VCaP (cell line): ENCODE measurements around the gene IQSEC3.
"Not testable (repeated sequence)": the region's sequence is repeated elsewhere in the genome, so short reads cannot be mapped to it uniquely, and the experiment has no call there.

Source experiments
- H3K27ac ChIP-seq: fragments of 450-650 bp; 2 replicates; pipeline ENCODE4 v1.5.1; 2017
- TF ChIP-seq, protein P1 (sequence below): fragments of 450-650 bp; conservative IDR thresholded peaks from 2 replicates; pipeline ENCODE4 v1.5.1; 2017; ENCODE audit warnings: mild to moderate bottlenecking, moderate library complexity

The IQSEC3 gene

DNA sequence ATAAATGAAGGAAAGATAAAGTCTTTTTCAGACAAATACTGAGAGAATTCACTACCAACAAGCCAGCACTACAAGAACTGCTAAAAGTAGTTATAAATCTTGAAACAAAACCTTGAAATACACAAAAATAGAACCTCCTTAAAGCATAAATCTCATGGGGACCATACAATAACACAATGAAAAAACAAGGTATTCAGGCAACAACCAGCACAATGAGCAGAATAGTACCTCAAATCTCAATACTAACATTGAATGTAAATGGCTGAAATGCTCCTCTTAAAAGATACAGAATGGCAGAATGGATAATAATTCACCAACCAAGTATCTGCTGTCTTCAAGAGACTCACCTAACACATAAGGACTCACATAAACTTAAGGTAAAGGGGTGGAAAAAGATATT, 7.7 kb upstream of the IQSEC3 start:
- TF ChIP-seq, protein P1, sequence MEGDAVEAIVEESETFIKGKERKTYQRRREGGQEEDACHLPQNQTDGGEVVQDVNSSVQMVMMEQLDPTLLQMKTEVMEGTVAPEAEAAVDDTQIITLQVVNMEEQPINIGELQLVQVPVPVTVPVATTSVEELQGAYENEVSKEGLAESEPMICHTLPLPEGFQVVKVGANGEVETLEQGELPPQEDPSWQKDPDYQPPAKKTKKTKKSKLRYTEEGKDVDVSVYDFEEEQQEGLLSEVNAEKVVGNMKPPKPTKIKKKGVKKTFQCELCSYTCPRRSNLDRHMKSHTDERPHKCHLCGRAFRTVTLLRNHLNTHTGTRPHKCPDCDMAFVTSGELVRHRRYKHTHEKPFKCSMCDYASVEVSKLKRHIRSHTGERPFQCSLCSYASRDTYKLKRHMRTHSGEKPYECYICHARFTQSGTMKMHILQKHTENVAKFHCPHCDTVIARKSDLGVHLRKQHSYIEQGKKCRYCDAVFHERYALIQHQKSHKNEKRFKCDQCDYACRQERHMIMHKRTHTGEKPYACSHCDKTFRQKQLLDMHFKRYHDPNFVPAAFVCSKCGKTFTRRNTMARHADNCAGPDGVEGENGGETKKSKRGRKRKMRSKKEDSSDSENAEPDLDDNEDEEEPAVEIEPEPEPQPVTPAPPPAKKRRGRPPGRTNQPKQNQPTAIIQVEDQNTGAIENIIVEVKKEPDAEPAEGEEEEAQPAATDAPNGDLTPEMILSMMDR, result no peak
- no peak overlapping the region for H3K27ac ChIP-seq

DNA sequence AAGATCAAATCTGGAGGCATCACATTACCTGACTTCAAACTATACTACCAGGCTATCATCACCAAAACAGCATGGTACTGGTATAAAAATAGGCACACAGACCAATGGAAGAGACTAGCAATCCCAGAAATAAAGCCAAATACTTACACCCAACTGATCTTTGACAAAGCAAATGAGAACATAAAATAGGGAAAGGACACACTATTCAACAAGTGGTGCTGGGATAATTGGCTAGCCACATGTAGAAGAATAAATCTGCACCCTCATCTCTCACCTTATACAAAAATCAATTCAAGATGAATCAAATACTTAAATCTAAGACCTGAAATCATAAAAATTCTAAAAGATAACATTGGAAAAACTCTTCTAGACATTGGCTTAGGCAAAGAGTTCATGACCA, 4.7 kb upstream of the IQSEC3 start:
- not testable (repeated sequence) for H3K27ac ChIP-seq

DNA sequence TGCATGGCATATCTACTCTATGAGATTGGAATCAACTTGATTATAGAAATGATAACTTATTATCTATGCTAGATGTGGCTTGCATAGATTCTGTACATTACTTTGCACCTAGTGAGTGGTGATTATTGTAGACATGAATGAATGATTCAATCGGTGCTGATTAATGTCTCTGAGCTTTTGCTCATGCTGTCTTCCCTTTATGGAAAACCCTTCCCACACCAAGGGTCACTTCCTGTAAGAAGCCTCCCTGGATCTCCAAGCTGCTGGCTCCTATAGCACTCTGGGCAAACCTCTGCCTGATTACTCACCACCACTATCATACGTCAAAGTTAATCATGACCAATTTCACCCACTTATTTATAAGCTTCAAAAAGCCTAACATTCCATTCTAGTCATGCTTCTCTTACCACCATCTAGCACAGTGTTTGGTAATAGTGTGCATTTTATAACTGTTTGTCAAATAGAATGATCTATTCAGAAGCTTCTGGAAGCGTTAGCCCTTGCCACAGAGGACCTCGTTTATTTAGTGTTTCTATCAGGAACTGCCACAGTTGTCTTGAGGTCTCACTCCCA, 990 bp upstream of the IQSEC3 start:
- H3K27ac ChIP-seq, result not testable (repeated sequence)

DNA sequence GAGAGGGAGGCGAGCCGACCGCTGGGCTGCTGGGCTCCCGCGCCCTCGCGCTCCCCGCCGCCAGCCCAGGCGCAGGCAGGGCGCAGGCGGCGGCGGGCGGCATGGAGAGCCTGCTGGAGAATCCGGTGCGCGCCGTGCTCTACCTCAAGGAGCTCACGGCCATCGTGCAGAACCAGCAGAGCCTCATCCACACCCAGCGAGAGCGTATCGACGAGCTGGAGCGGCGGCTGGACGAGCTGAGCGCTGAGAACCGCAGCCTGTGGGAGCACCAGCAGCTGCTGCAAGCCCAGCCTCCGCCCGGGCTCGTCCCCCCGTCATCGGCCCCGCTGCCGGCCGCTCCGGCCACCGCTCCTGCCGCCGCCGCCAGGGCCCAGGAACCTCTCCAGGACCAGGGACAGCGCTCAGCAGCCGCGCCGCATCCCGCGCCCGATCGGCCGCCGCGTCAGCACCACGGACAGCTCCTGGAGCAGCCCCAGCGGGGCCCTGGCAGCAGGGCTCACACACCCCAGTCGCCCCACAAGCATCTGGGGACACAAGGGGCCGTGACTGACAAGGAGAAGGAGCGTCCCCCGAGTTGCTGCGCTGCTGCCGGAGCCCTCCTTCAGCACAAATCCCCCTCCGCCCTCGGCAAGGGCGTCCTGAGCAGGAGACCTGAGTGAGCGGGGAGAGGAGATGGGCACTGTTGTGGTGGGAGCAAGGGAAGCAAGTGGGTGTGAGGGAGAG, 376 bp downstream of the IQSEC3 start:
- not testable (repeated sequence) for H3K27ac ChIP-seq

DNA sequence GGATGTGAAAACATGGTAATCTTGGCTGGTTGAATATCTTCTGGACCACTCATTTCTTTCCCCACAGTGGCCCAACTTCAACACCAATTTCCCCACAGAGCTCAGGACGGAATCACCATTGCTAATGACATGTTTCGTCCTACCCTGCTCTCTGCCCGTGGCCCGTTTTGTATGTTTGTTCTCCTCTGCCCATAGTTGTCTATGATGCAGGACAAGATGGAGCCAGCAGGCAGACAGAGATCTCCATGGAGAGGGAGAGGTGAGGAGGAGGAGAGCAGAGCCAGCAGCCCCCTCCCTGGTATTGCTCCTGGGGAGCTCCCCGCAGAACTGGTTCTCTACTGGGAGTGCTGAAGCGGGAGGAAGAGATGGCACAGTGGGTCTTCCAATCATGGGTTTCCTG, 3.1 kb downstream of the IQSEC3 start:
- not testable (repeated sequence) for H3K27ac ChIP-seq

DNA sequence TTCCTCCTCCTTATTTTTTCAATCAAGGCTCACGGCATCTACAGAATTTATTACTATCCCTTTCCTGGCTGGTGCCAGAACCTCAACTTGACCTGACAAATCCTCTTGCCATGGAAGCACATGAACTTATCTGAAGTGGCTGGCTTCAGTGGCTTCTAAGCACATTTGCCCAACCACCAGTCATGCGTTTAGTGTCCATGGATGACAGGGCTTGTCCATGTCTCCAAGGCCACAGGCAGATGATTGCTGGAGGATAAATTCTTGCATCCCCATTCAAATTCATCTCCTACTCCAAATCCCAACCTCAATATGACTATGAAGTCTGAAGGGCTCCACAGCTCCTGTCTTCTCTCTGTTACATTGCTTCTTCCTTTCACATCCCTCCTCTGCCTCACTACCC, 4.0 kb downstream of the IQSEC3 start:
- H3K27ac ChIP-seq, result not testable (repeated sequence)

DNA sequence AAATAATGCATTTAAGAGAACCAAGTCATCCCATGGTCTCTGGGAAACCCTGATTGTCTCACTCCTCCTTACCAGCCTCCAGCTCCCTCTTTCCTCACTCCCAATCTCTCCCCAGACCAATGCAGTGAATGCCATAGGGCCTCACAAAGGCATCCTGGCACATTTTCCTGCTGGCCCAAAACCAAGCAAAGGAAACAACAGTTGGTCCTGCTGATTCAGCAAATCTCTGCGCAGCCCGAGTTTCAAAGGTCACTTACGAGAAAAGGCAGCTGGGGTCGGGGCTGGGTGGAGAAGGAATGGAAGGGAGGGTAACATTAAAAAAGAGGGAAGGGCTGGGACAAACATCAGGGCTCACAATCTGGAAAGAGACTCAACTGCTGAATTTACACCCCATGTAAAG, 5.5 kb downstream of the IQSEC3 start:
- not testable (repeated sequence) for H3K27ac ChIP-seq

DNA sequence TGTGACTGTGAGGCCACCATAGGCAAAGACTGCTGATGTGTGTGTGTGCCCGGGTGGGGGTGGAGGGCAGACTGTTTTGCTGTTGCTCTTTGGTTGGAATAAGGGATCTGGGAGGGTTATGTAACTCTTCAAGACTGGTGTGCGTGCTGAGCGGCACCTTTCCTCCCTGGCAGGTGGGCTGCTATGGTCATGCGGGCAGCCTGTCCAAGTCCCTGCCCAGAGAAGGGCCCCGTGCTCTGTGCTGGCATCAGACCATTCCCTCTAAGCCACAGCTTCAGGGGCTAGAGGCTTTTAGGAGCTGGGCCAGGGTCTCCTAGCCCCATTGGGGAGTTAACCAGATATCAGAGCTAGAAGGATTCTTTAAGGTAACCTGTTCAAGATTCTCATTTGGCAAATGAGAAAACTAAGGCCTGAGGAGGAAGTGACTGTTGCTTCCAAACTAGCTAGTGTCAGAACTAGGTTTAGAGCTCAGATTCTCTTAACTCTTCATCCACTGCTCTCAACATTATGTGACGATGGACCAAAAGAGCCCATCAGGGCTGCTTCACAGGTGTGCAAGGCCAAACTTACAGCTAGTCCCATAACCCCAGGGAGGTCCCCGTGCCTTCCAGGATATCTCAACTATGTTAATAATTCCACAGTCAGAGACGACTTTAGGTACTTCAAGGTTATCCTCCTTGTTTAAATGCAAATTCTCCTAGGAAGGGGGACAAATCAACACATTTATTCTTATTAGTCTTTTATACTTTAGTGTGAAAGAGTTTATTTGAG, 8.0 kb downstream of the IQSEC3 start:
- not testable (repeated sequence) for H3K27ac ChIP-seq

DNA sequence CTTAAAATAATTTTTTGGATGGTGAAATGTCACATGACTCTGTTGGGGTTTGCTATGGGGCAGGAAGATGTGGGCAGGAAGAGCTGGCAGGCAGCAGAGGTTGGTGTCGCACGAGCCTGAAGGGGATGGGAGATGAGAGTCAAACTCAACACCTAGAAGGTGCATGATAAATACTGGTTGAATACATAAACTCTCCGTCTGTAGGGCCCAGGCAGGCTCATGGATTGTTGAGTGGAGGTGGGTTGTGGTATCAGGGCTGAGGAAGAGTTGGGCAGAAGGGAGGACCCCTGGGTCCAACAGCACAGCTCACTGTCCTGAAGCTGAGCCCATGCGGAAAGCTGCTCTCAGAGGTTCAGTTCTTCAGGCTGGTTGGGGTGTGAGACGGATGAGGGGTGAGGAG, 9.0 kb downstream of the IQSEC3 start:
- H3K27ac ChIP-seq, result not testable (repeated sequence)

DNA sequence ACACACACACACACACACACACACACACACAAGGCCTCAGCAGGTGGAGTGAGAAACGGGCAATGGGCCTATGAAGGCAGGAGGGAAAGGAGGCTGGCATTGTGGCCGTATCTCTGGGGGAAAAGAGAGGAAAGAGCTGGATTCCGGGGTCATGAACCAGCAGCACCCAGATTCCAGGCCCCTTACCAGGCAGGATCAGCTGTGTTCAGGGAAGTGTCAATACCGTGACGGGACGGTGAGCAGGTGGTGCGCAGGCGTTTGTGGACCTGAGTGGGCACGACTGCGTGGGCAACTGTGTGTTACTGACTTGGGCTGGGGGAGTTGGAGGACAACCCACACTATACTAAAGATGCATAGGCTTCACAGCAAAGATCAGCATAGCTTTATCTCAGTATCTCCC, 9.5 kb downstream of the IQSEC3 start:
- not testable (repeated sequence) for H3K27ac ChIP-seq

DNA sequence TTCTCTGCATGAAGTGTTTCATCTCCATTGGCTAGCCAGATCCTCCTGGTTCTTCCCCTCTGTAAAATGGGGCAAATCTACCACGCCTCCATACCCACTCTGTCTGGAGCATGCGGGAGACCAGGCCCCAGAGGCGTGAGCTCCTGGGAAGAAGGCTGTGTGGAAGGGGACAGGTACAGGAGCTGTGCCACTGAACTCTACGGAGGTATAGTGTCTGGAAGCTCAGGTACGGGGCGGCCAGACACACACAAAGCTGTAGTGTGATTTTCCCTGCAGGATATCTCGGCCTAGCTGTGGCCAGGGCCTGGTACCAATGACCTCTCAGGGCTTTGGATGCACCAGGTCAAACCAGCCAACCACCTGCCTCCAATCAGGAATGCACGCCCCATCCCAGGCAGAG, 10.0 kb downstream of the IQSEC3 start:
- H3K27ac ChIP-seq, result not testable (repeated sequence)

DNA sequence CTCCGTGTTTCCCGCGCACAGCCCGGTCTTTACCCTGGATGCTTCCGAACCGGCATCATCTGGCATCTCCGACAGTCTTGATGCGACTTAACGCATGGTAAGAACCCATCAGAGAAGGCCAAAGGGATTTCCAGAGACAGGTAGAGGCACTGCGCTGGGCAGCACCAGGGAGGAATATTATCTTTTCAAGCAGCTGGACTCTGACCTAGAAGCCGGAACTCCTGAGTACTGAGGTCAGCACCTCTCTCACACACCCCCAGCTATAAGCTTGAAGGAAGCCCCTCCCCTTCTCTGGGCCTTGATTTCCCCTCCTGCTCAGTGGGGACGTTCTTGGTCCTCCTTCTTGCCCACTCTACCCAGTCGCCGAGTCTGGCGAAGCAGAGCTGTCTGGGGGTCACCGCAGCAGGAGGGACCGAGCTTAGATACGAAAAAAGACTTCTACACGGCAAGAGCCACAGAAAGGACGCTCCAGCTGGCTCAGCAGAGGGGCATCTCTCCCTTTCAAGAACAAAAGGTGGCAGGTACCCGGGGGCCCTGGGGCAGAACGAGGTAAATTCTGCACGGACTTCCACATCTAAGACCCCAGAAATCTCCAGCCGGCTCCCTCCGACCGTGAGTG, 10.6 kb downstream of the IQSEC3 start:
- not testable (repeated sequence) for H3K27ac ChIP-seq

DNA sequence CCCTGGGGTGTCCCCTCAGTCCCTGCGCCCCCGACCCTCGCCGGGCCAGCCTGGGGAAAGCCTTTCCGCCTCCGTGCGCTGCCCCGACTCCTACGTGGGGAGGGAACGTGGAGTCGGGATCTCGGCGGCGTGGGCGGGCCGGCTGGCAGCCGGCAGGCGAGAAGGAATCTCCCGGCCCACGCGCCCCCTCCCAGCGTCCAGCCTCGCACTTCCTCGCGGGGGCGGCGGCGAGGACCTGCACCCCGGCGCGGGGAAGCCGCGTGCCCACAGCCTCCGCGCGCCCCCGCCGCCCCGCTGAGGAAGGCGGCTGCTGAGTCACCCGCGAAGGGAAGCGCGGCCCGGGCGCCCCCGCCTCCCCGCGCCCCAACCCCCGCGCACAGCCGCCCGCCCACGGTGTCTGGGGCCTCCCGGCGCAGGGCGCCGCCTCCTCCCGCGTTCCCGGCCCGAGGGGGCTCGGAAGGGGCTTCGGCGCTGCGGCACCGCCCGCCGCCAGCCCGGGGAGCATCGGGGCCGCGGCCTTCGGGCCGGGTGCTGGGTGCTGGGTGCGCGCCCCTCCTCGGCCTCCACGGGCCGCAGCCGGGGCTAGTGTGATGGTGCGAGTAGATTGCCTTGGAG, 11.3 kb downstream of the IQSEC3 start:
- H3K27ac ChIP-seq, result not testable (repeated sequence)

DNA sequence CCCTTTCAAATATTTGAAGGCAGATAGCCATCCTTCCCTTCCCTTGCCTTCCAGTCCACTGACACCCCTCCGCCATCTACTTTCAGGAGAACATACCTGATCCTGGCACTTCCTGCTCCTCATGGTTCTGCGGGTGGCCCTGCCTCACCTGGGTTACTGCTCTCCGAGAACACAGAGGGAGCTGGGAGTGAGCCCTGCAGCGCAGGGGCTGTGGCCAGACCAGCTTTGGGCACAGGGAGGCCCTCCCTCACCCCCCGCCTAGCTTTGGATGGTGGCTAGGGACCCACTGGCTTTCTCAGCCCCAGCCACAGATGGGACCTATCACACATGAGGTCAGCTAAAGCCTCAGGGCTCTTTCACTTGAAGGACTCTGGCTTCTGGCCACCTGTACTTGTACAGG, 12.4 kb downstream of the IQSEC3 start:
- no peak overlapping the region for H3K27ac ChIP-seq
- TF ChIP-seq, protein P1, result no peak
